HG03442 (cell line): ENCODE measurements around the gene TOP1.

Experiments used
- ATAC-seq: cut with Tn5 transposase; IDR thresholded peaks from one replicate; pipeline ENCODE4 v1.9.1; 2021; ENCODE audit warnings: mild to moderate bottlenecking, moderate library complexity; ENCODE audit not compliant: unreplicated experiment

The TOP1 gene

GRCh38 chr20:41054070-41054846 is 25.6 kb downstream of the TOP1 start:
- ATAC-seq, result no peak

- ATAC-seq, result no peak
These were observed 26.2 kb downstream of the TOP1 start for GRCh38 chr20:41054847-41055230.

GRCh38 chr20:41055679-41056078 is 27.1 kb downstream of the TOP1 start:
- ATAC-seq, result no peak

GRCh38 chr20:41057999-41058673 is 29.5 kb downstream of the TOP1 start:
- no peak for ATAC-seq

GRCh38 chr20:41058674-41059635 is 30.3 kb downstream of the TOP1 start:
- ATAC-seq, result no peak

- ATAC-seq, result no peak
These were observed 32.5 kb downstream of the TOP1 start for GRCh38 chr20:41061155-41061554.

GRCh38 chr20:41063442-41063841 is 34.8 kb downstream of the TOP1 start:
- no peak for ATAC-seq

GRCh38 chr20:41064377-41064776 is 35.8 kb downstream of the TOP1 start:
- ATAC-seq, result peak; percentile 79

- no peak for ATAC-seq
These were observed 37.1 kb downstream of the TOP1 start for GRCh38 chr20:41065716-41066115.

- no peak for ATAC-seq
These were observed 40.2 kb downstream of the TOP1 start for GRCh38 chr20:41068806-41069205.

GRCh38 chr20:41072190-41072863 is 43.7 kb downstream of the TOP1 start:
- no peak for ATAC-seq

- no peak for ATAC-seq
These were observed 44.3 kb downstream of the TOP1 start for GRCh38 chr20:41072915-41073314.

- no peak for ATAC-seq
These were observed 45.8 kb downstream of the TOP1 start for GRCh38 chr20:41074441-41074840.

GRCh38 chr20:41076776-41077175 is 48.2 kb downstream of the TOP1 start:
- ATAC-seq, result no peak

GRCh38 chr20:41078329-41078728 is 49.7 kb downstream of the TOP1 start:
- ATAC-seq, result no peak

- ATAC-seq, result no peak
These were observed 50.4 kb downstream of the TOP1 start for GRCh38 chr20:41079066-41079465.

- ATAC-seq, result no peak
These were observed 52.2 kb downstream of the TOP1 start for GRCh38 chr20:41080866-41081265.

GRCh38 chr20:41081276-41081814 is 52.7 kb downstream of the TOP1 start:
- ATAC-seq, result no peak

- ATAC-seq, result no peak
These were observed 53.7 kb downstream of the TOP1 start for GRCh38 chr20:41082306-41082705.

GRCh38 chr20:41085606-41086005 is 57.0 kb downstream of the TOP1 start:
- ATAC-seq, result no peak
